Mesenchymal stem cell (in vitro differentiated cells and primary cell): ENCODE data around the gene LCA5L. TPM values are rescaled to one million over a fixed set of nuclear protein-coding genes. Genes with fewer than 3 reads are reported as not detected.
A peak's percentile ranks its signal among the peaks of the same experiment; 100 is the strongest.

Source experiments
- DNase-seq: peaks from one replicate; pipeline ENCODE4 v3.0.0-alpha.2; 2013
- H2AFZ ChIP-seq: one replicate; pipeline ENCODE4 v1.6.1; 2013; ENCODE audit warnings: low read depth, mild to moderate bottlenecking, control low read depth, inconsistent platforms, low read length, moderate library complexity
- H2AK5ac ChIP-seq: 2 replicates; pipeline ENCODE4 v1.6.1; 2013; ENCODE audit warnings: low read length, moderate library complexity, mild to moderate bottlenecking, inconsistent platforms; ENCODE audit not compliant: severe bottlenecking
- H2BK120ac ChIP-seq: one replicate; pipeline ENCODE4 v1.6.1; 2013; ENCODE audit warnings: low read depth, mild to moderate bottlenecking, inconsistent platforms, low read length, moderate library complexity
- H2BK12ac ChIP-seq, 2 experiments: one replicate each; pipeline ENCODE4 v1.6.1; 2013; ENCODE audit warnings: inconsistent platforms in 2 of 2, low read length in 2 of 2, mild to moderate bottlenecking in 2 of 2, moderate library complexity in 2 of 2, control low read depth in 1 of 2
- H2BK15ac ChIP-seq: one replicate; pipeline ENCODE4 v1.6.1; 2013; ENCODE audit warnings: mild to moderate bottlenecking, low read depth, inconsistent platforms; ENCODE audit not compliant: poor library complexity, severe bottlenecking
- H2BK5ac ChIP-seq: 2 replicates; pipeline ENCODE4 v1.6.1; 2013; ENCODE audit warnings: low read depth, mild to moderate bottlenecking, low read length, control low read depth, inconsistent platforms; ENCODE audit not compliant: poor library complexity, severe bottlenecking
- H3K14ac ChIP-seq, 2 experiments: one replicate each; pipeline ENCODE4 v1.6.1; 2013; ENCODE audit warnings: inconsistent platforms in 2 of 2, low read length in 2 of 2, control low read depth in 1 of 2, mild to moderate bottlenecking in 1 of 2, moderate library complexity in 1 of 2
- H3K18ac ChIP-seq, 2 experiments: one replicate each; pipeline ENCODE4 v1.6.1; 2013; ENCODE audit warnings: inconsistent platforms in 2 of 2, low read length in 2 of 2, control low read depth in 1 of 2, low read depth in 1 of 2, mild to moderate bottlenecking in 1 of 2
- H3K23ac ChIP-seq, 2 experiments: one replicate each; pipeline ENCODE4 v1.6.1; 2013; ENCODE audit warnings: inconsistent platforms in 2 of 2, low read length in 2 of 2, mild to moderate bottlenecking in 2 of 2, moderate library complexity in 2 of 2, control low read depth in 1 of 2
- H3K27ac ChIP-seq: 2 replicates; pipeline ENCODE4 v1.5.1; 2013; ENCODE audit warnings: mild to moderate bottlenecking, moderate library complexity, low read length, control low read depth, inconsistent platforms; ENCODE audit not compliant: poor library complexity, severe bottlenecking
- H3K27me3 ChIP-seq, 2 experiments: 2 replicates each; pipeline versions ENCODE4 v1.6.1 to v1.7.0; 2013; ENCODE audit warnings: low read length in 2 of 2, mild to moderate bottlenecking in 2 of 2, moderate library complexity in 2 of 2, control low read depth in 1 of 2, inconsistent platforms in 1 of 2; ENCODE audit not compliant: control insufficient read depth in 1 of 2, insufficient read depth in 1 of 2
- H3K36me3 ChIP-seq, 2 experiments: 2 replicates each; pipeline versions ENCODE4 v1.6.1 to v1.7.0; 2013; ENCODE audit warnings: low read length in 2 of 2, control low read depth in 1 of 2, inconsistent platforms in 1 of 2, low read depth in 1 of 2, mild to moderate bottlenecking in 1 of 2; ENCODE audit not compliant: insufficient read depth in 2 of 2, control insufficient read depth in 1 of 2
- H3K4ac ChIP-seq, 2 experiments: one replicate each; pipeline ENCODE4 v1.6.1; 2013; ENCODE audit warnings: inconsistent platforms in 2 of 2, low read length in 2 of 2, mild to moderate bottlenecking in 2 of 2, moderate library complexity in 2 of 2, control low read depth in 1 of 2, low read depth in 1 of 2
- H3K4me1 ChIP-seq: 2 replicates; pipeline ENCODE4 v1.6.1; 2013; ENCODE audit warnings: low read depth, low read length, control low read depth; ENCODE audit not compliant: control insufficient read depth, insufficient read depth
- H3K4me2 ChIP-seq: 2 replicates; pipeline ENCODE4 v1.6.1; 2013; ENCODE audit warnings: low read length, mild to moderate bottlenecking, inconsistent platforms; ENCODE audit not compliant: poor library complexity, severe bottlenecking
- H3K4me3 ChIP-seq, 2 experiments: 2 replicates each; pipeline versions ENCODE4 v1.5.1 to v1.7.0; 2013; ENCODE audit warnings: low read length in 2 of 2, mild to moderate bottlenecking in 2 of 2, control low read depth in 1 of 2, low read depth in 1 of 2; ENCODE audit not compliant: insufficient read depth in 1 of 2
- H3K79me1 ChIP-seq: replicated peaks from 2 replicates; pipeline ENCODE4 v1.6.1; 2013; ENCODE audit warnings: mild to moderate bottlenecking, control low read depth, low read length, inconsistent platforms; ENCODE audit not compliant: poor library complexity, severe bottlenecking
- H3K9ac ChIP-seq: 2 replicates; pipeline ENCODE4 v1.7.0; 2013; ENCODE audit warnings: mild to moderate bottlenecking, low read length, moderate library complexity
- H3K9me3 ChIP-seq: 2 replicates; pipeline ENCODE4 v1.7.0; 2013; ENCODE audit warnings: mild to moderate bottlenecking, low read length; ENCODE audit not compliant: control insufficient read depth
- H4K8ac ChIP-seq: one replicate; pipeline ENCODE4 v1.6.1; 2013; ENCODE audit warnings: inconsistent platforms, mild to moderate bottlenecking, low read length, moderate library complexity
- H4K91ac ChIP-seq: one replicate; pipeline ENCODE4 v1.6.1; 2013; ENCODE audit warnings: mild to moderate bottlenecking, low read length, inconsistent platforms
- WGBS: methylation state at CpG from one replicate; pipeline ENCODE4 v1.1.7; 2013; ENCODE audit warnings: mixed read lengths; 5-methylcytosine and 5-hydroxymethylcytosine counted together
- polyA plus RNA-seq, 2 experiments: library from polyadenylated mRNA; stranded (reverse); fragments of 200-250 nt; gene quantifications; one replicate each; pipeline ENCODE4 v1.2.3, GENCODE V29; 2013

Gene LCA5L
- 0.72 TPM for polyA plus RNA-seq (2013, experiment 1 of 2)
- polyA plus RNA-seq (2013, experiment 2 of 2) = 0.82 TPM

GRCh38 chr21:39445321-39446269, at the start of gene LCA5L:
LCA5L (minus strand) TSS chr21:39445778; CDS start chr21:39428493, 17,285 bp downstream.
- H3K23ac ChIP-seq = peak within 1 kb of the TSS in 1 of 2 experiments; percentile 73
- no peaks in the 10 kb centered on the region for H3K27me3 ChIP-seq
- WGBS = under 1% methylated on average over 74 of the region's 83 CpGs

DNA sequence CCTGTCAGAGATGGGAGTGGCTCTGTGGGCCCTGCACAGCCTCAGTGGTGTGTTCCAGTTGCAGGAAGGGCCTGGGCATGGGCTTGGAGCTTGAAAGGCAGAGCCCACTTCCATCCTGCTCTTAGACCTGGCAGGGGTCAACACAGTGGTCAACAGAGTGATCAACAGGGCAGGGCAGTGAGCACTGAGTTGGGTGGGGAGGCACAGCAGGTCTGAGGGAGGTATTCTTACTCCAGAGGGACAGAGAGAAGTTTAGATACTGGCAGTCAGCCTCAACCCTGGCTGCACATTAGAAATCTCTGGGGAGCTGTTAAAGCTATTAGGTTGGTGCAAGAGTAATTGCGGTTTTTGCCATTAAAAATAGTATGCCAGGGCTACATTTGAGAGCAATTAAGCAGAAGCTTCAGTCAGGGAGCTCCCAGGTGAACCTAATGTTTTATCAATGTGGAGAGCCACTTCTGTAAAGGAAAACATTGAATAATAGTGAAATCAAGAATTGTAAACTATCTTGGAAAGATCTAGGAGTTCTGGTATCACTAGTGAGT, 43.9 kb upstream of the LCA5L start:
- no peak overlapping the region for H2BK120ac ChIP-seq
- no peak overlapping the region for H2BK15ac ChIP-seq
- no peak overlapping the region for H3K18ac ChIP-seq
- H3K9ac ChIP-seq = no peak overlapping the region
- no peak overlapping the region for H3K4ac ChIP-seq
- H3K27ac ChIP-seq = no peak overlapping the region
- no peaks in the 10 kb centered on the region for H3K4me1 ChIP-seq
- no peak overlapping the region for H3K14ac ChIP-seq
- DNase-seq = no peak
- H3K4me2 ChIP-seq = no peak overlapping the region
- H4K91ac ChIP-seq = no peak overlapping the region
- no peak overlapping the region for H2AFZ ChIP-seq
- H3K4me3 ChIP-seq = no peak overlapping the region
- no peak overlapping the region for H2BK5ac ChIP-seq
- 56% methylated on average over 1 of the region's 1 CpG for WGBS
- H3K36me3 ChIP-seq = no peaks in the 10 kb centered on the region
- H2AK5ac ChIP-seq = no peak overlapping the region
- no peaks in the 10 kb centered on the region for H3K27me3 ChIP-seq
- H3K79me1 ChIP-seq = no peaks in the 10 kb centered on the region
- H4K8ac ChIP-seq = no peak overlapping the region
- no peak overlapping the region for H3K23ac ChIP-seq
- H2BK12ac ChIP-seq = no peak overlapping the region
- H3K9me3 ChIP-seq = no peaks in the 10 kb centered on the region

More at GRCh38 chr21:39445321-39446269, at the start of gene LCA5L:
- Histone ChIP-seq H2BK5ac (peak within 1 kb of the TSS; percentile 46), H2AFZ (peak within 1 kb of the TSS; percentile 74), H3K14ac (peak within 1 kb of the TSS in 1 of 2 experiments; percentile 99), H3K4me1 (peaks cover 9% of the 10 kb centered on the region), H4K8ac (peak within 1 kb of the TSS; percentile 75), H3K4ac (peak within 1 kb of the TSS; percentile 13 to 77), H3K9me3 (no peaks in the 10 kb centered on the region), H3K9ac (peak within 1 kb of the TSS; percentile 97), H3K18ac (peak within 1 kb of the TSS; percentile 89 to 93), H4K91ac (peak within 1 kb of the TSS; percentile 75), H2BK15ac (peak within 1 kb of the TSS; percentile 82), H3K79me1 (peaks cover 6% of the 10 kb centered on the region), H2BK12ac (peak within 1 kb of the TSS; percentile 37 to 81), H3K4me2 (peak within 1 kb of the TSS; percentile 75), H3K36me3 (no peaks in the 10 kb centered on the region), H2BK120ac (no peak within 1 kb of the TSS), H3K4me3 (peak within 1 kb of the TSS; percentile 90 to 92), H3K27ac (peak within 1 kb of the TSS; percentile 88), H2AK5ac (peak within 1 kb of the TSS; percentile 51)
- peak; percentile 91 for DNase-seq

- H3K23ac ChIP-seq = no peak overlapping the region
- H3K4me1 ChIP-seq = no peaks in the 10 kb centered on the region
- no peak overlapping the region for H3K4ac ChIP-seq
- no peak overlapping the region for H3K4me3 ChIP-seq
- no peak overlapping the region for H2AK5ac ChIP-seq
- H3K27ac ChIP-seq = no peak overlapping the region
- H3K79me1 ChIP-seq = no peaks in the 10 kb centered on the region
- no peak overlapping the region for H2BK12ac ChIP-seq
- no peak overlapping the region for H4K8ac ChIP-seq
- no peak overlapping the region for H4K91ac ChIP-seq
- H3K14ac ChIP-seq = no peak overlapping the region
- H3K36me3 ChIP-seq = no peaks in the 10 kb centered on the region
- no peaks in the 10 kb centered on the region for H3K9me3 ChIP-seq
- H2BK5ac ChIP-seq = no peak overlapping the region
- H2BK120ac ChIP-seq = no peak overlapping the region
- DNase-seq = peak; percentile 4
- WGBS = 71% methylated on average over 4 of the region's 6 CpGs
- H2BK15ac ChIP-seq = no peak overlapping the region
- H2AFZ ChIP-seq = no peak overlapping the region
- no peaks in the 10 kb centered on the region for H3K27me3 ChIP-seq
- H3K18ac ChIP-seq = no peak overlapping the region
- H3K9ac ChIP-seq = no peak overlapping the region
- no peak overlapping the region for H3K4me2 ChIP-seq
Observed at GRCh38 chr21:39484711-39485276, 39.2 kb upstream of the LCA5L start.

DNA sequence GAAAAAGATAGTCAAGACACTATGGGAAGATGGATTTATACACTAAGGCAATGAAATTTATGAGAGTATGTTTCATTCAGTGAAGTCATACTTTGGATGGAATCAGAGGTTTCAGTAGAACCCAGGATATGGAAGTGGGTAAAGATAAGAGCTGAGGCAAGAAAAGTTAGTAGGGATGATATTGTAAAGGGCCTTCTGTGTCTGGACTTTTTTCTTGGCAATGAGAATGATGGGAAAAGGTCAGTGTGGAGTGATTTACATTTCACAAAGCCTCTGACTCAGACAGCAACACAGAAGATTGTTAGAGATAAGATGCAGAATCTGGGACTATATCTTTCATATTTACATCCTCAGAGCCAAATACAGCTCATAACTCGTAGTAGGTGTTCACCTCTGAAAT, 38.3 kb upstream of the LCA5L start:
- H2AK5ac ChIP-seq = no peak overlapping the region
- H3K14ac ChIP-seq = no peak overlapping the region
- no peak overlapping the region for H2BK12ac ChIP-seq
- H2AFZ ChIP-seq = no peak overlapping the region
- H4K8ac ChIP-seq = no peak overlapping the region
- no peak overlapping the region for H2BK15ac ChIP-seq
- peak; percentile 42 for DNase-seq
- no peaks in the 10 kb centered on the region for H3K4me1 ChIP-seq
- no peak overlapping the region for H3K4ac ChIP-seq
- no peak overlapping the region for H2BK120ac ChIP-seq
- H2BK5ac ChIP-seq = no peak overlapping the region
- H3K79me1 ChIP-seq = no peaks in the 10 kb centered on the region
- no peak overlapping the region for H3K23ac ChIP-seq
- no peaks in the 10 kb centered on the region for H3K27me3 ChIP-seq
- H3K9me3 ChIP-seq = no peaks in the 10 kb centered on the region
- H3K4me2 ChIP-seq = no peak overlapping the region
- no peaks in the 10 kb centered on the region for H3K36me3 ChIP-seq
- no peak overlapping the region for H3K9ac ChIP-seq
- no peak overlapping the region for H3K18ac ChIP-seq
- no peak overlapping the region for H3K27ac ChIP-seq
- 71% methylated on average over 1 of the region's 1 CpG for WGBS
- no peak overlapping the region for H3K4me3 ChIP-seq
- H4K91ac ChIP-seq = no peak overlapping the region
